ENCODE results near the gene DNAJB9. TPM values are rescaled to one million over a fixed set of nuclear protein-coding genes. Genes with fewer than 3 reads are reported as not detected.

DNAJB9 gene
- polyA plus RNA-seq, 3 donors, result 44.6 to 49.4 (median 44.8) TPM

GRCh38 chr7:108565987-108566386 lies 3.7 kb upstream of the DNAJB9 start:
- no peak for DNase-seq (ENCODE audit: low read depth in 3 of 3, low spot score in 2 of 3)

GRCh38 chr7:108568801-108569380 lies 783 bp upstream of the DNAJB9 start:
- DNase-seq (ENCODE audit: low read depth in 3 of 3, low spot score in 2 of 3), result peak in 1 of 3 donors; percentile 16

GRCh38 chr7:108570146-108570755 lies 577 bp downstream of the DNAJB9 start:
- peak in 1 of 3 donors; percentile 25 for DNase-seq (ENCODE audit: low read depth in 3 of 3, low spot score in 2 of 3)

- DNase-seq (ENCODE audit: low read depth in 3 of 3, low spot score in 2 of 3), result no peak
These were observed 2.8 kb downstream of the DNAJB9 start for GRCh38 chr7:108572480-108572879.

- no peak for DNase-seq (ENCODE audit: low read depth in 3 of 3, low spot score in 2 of 3)
These were observed 5.5 kb downstream of the DNAJB9 start for GRCh38 chr7:108575156-108575555.

- no peak for DNase-seq (ENCODE audit: low read depth in 3 of 3, low spot score in 2 of 3)
These were observed 6.4 kb downstream of the DNAJB9 start for GRCh38 chr7:108576116-108576515.

- no peak for DNase-seq (ENCODE audit: low read depth in 3 of 3, low spot score in 2 of 3)
These were observed 9.3 kb downstream of the DNAJB9 start for GRCh38 chr7:108578937-108579336.

GRCh38 chr7:108580298-108580697 lies 10.6 kb downstream of the DNAJB9 start:
- no peak for DNase-seq (ENCODE audit: low read depth in 3 of 3, low spot score in 2 of 3)

GRCh38 chr7:108581655-108582491 lies 12.2 kb downstream of the DNAJB9 start:
- DNase-seq (ENCODE audit: low read depth in 3 of 3, low spot score in 2 of 3), result no peak

GRCh38 chr7:108584211-108584610 lies 14.5 kb downstream of the DNAJB9 start:
- no peak for DNase-seq (ENCODE audit: low read depth in 3 of 3, low spot score in 2 of 3)

GRCh38 chr7:108585843-108586242 lies 16.2 kb downstream of the DNAJB9 start:
- DNase-seq (ENCODE audit: low read depth in 3 of 3, low spot score in 2 of 3), result no peak

GRCh38 chr7:108586274-108586710 lies 16.6 kb downstream of the DNAJB9 start:
- no peak for DNase-seq (ENCODE audit: low read depth in 3 of 3, low spot score in 2 of 3)

- DNase-seq (ENCODE audit: low read depth in 3 of 3, low spot score in 2 of 3), result no peak
These were observed 19.5 kb downstream of the DNAJB9 start for GRCh38 chr7:108589199-108589598.

- no peak for DNase-seq (ENCODE audit: low read depth in 3 of 3, low spot score in 2 of 3)
These were observed 20.2 kb downstream of the DNAJB9 start for GRCh38 chr7:108589874-108590273.

- DNase-seq (ENCODE audit: low read depth in 3 of 3, low spot score in 2 of 3), result no peak
These were observed 20.9 kb downstream of the DNAJB9 start for GRCh38 chr7:108590606-108591005.

- no peak for DNase-seq (ENCODE audit: low read depth in 3 of 3, low spot score in 2 of 3)
These were observed 23.1 kb downstream of the DNAJB9 start for GRCh38 chr7:108592646-108593201.

GRCh38 chr7:108596560-108596959 lies 26.9 kb downstream of the DNAJB9 start:
- no peak for DNase-seq (ENCODE audit: low read depth in 3 of 3, low spot score in 2 of 3)

- no peak for DNase-seq (ENCODE audit: low read depth in 3 of 3, low spot score in 2 of 3)
These were observed 28.5 kb downstream of the DNAJB9 start for GRCh38 chr7:108598153-108598552.

- no peak for DNase-seq (ENCODE audit: low read depth in 3 of 3, low spot score in 2 of 3)
These were observed 29.4 kb downstream of the DNAJB9 start for GRCh38 chr7:108598914-108599580.

GRCh38 chr7:108600399-108600798 lies 30.7 kb downstream of the DNAJB9 start:
- DNase-seq (ENCODE audit: low read depth in 3 of 3, low spot score in 2 of 3), result no peak

Measured in right renal cortex interstitium (tissue), 3 donors.